Posterior vena cava (tissue), 2 donors: ENCODE data around the gene GLUD1. TPM values are rescaled to one million over a fixed set of nuclear protein-coding genes. Genes with fewer than 3 reads are reported as not detected.
"Not testable (repeated sequence)": the region's sequence is repeated elsewhere in the genome, so short reads cannot be mapped to it uniquely, and the experiment has no call there.

Source experiments
- DNase-seq: peaks from one replicate; pipeline ENCODE4 v3.0.0-alpha.2; 2020; ENCODE audit warnings: low spot score
- intact Hi-C, 2 donors: fragments of 100-400 bp; cut with DNase I; formaldehyde crosslinking; loops; one replicate each; pipeline versions ENCODE4 v1.14.1 to v1.14.2; 2022 to 2023
- total RNA-seq, 2 donors: library from RNA; stranded (reverse); fragmentation: NEBNext Ultra II Directional; extraction: Animal tissue kit (Norgen Biotek cat#: 25700); gene quantifications; one replicate each; pipeline ENCODE4 v1.2.1, GENCODE V29; 2021
- donor health status: DM: yes; HTN: yes; CAD: no.
- donor health status: DM: yes; HTN: yes; CAD: no.

GLUD1 gene
- total RNA-seq, 2 donors from 2014 or later = 126 to 138 TPM

DNA sequence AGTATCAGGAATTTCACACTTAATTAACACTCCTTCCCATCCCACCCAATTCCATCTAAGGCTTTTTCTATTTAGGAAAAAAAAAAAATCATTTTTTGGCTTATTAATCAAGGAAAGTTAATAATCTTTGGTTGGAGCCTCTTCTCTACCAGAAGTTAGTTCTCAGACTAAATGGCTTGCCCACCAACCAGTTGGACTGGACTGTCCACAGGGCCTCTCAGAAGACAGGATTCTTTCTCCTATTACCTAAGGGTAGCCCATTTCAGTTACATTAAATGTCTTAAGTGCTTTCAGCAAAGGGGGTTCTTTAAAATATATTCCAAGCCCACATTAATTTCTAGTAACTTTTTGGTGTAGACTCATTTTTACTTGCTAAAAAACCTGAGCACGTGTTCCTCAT is 35.2 kb downstream of the GLUD1 start:
- intact Hi-C loops = no loop called here
- DNase-seq = no peak

- intact Hi-C loops = no loop called here
- no peak for DNase-seq
These were observed 36.5 kb downstream of the GLUD1 start for GRCh38 chr10:87058171-87058570.

GRCh38 chr10:87054373-87055295 is 40.0 kb downstream of the GLUD1 start:
- no peak for DNase-seq
- intact Hi-C loops = no loop called here

GRCh38 chr10:87053577-87054181 is 41.0 kb downstream of the GLUD1 start:
- intact Hi-C loops = no loop called here
- no peak for DNase-seq

DNA sequence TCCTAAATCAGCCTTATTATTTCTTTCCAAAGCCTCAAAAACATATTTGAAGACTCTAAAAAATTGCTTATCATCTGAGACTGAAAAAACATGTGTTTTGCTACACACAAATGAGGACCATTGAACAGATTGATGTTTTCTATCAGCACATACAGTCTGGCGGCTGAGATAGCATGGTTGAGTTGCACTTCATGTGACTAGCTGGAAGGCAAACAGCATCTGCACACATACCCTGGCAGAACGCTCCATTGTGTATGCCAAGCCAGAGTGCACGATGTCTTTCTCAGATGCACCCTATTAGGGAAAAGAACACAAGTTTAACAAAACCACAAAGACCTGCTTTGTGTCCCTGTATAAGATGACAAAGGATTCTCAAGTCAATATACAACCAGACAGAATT is 41.5 kb downstream of the GLUD1 start:
- intact Hi-C loops = no loop called here

DNA sequence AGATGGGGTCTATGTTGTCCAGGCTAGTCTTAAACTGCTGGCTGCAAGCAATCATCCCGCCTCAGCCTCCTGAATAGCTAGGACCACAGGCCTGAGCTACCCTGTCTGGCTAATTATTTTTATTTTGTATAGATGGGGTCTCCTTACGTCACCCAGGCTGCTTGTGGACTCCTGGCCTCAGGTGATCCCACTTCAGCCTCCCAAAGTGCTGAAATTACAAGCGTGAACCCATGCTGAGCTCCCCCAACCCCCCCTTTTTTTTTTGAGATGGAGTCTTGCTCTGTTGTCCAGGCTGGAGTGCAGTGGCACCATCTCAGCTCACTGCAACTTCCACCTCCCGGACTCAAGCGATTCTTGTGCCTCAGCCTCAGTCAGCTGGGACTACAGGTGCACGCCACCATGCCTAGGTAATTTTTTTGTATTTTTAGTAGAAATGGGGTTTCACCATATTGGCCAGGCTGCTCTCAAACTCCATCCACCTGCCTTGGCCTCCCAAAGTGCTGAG is 49.2 kb downstream of the GLUD1 start:
- intact Hi-C loops = no loop called here

More for the DNA sequence above, 41.5 kb downstream of the GLUD1 start:
- no peak for DNase-seq

GRCh38 chr10:87043579-87043978 is 51.1 kb downstream of the GLUD1 start:
- intact Hi-C loops = not testable (repeated sequence)

More for the DNA sequence above, 49.2 kb downstream of the GLUD1 start:
- DNase-seq = no peak

DNA sequence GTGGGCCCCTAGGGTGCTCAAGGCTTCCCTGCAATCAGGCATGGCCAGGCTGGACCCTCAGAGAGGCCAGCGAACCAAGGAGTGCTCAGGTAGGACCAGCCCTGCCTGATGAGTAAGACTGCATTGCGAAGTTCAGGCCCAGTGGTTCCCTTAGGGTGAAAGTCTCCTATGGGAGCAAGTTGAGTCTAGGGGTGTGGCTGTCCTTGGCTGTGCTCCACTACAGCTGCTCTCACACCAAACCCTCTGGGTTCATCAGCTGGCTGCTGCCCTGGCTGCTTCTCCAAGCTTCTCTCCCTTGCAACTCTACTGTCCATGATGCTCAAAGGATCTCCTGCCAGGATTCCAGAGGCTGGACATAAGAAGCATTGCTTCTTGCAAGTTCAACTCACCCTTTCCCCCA is 55.9 kb downstream of the GLUD1 start:
- intact Hi-C loops = no loop called here
- DNase-seq = no peak

More at GRCh38 chr10:87043579-87043978, 51.1 kb downstream of the GLUD1 start:
- DNase-seq = not testable (repeated sequence)

GRCh38 chr10:87038286-87038717 is 56.3 kb downstream of the GLUD1 start:
- intact Hi-C loops = no loop called here

DNA sequence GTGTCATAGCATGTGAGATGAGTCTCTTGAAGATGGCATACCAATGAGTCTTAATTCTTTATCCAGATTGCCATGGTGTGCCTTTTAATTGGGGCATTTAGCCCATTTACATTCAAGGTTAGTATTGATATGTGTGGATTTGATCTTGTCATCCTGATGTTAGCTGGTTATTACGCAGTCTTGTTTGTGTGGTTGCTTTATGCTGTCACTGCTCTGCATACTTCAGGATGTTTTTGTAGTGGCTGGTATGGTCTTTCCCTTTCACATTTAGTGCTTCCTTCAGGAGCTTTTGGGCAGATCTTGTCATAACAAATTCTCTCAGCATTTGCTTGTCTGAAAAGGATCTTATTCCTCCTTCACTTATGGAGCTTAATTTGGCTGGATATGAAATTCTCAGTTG is 58.0 kb downstream of the GLUD1 start:
- no peak for DNase-seq
- intact Hi-C loops = no loop called here

More at GRCh38 chr10:87038286-87038717, 56.3 kb downstream of the GLUD1 start:
- DNase-seq = no peak

DNA sequence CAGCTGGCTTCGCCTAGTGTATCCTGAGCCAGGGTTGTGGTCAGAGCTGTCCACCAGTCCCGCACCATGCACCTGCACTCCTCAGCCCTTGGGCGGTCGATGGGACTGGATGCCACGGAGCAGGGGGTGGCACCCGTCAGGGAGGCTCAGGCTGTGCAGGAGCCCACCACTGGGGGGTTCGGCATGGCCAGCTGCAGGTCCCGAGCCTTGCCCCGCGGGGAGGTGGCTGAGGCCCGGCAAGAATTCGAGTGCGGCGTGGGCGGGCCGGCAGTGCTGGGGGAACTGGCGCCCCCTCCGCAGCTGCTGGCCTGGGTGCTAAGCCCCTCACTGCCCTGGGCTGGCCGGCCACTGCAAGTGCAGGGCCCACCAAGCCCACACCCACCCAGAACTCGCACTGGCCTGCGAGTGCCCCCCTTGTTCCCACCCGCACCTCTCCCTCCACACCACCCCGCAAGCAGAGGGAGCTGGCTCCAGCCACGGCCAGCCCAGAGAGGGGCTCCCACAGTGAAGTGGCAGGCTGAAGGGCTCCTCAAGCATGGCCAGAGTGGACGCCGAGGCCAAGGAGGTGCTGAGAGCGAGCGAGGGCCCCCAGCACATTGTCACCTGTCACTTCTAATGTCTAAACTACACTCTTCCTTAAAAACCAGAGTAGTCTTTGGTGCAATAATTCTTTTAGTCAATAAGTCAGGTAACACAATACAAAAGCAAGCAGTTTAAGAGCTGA is 63.6 kb downstream of the GLUD1 start:
- no peak for DNase-seq
- intact Hi-C loops = no loop called here

- DNase-seq, intact Hi-C loops: not testable (repeated sequence)
These were observed 64.2 kb downstream of the GLUD1 start for GRCh38 chr10:87030419-87030818.

- intact Hi-C loops = not testable (repeated sequence)
These were observed 67.7 kb downstream of the GLUD1 start for GRCh38 chr10:87026747-87027508.

GRCh38 chr10:87025285-87025958 is 69.2 kb downstream of the GLUD1 start:
- intact Hi-C loops, DNase-seq: not testable (repeated sequence)

More at GRCh38 chr10:87026747-87027508, 67.7 kb downstream of the GLUD1 start:
- DNase-seq = not testable (repeated sequence)

DNA sequence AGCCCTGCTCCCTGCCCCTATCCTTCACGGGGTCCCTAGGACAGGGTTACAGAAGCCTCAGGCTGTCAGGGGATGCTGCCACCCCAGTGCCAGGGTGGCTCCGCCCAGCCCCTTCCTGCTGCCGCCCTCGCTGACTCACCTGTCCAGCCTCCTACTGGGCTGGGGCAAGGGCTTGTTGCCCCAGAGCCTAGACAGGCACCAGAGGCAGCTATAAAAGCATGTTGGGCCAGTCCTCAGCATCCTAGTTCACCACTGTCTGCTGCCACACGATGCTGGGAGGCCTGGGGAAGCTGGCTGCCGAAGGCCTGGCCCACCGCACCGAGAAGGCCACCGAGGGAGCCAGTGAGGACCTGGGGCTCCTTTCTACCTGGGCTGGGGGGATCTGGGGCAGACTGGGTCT is 74.6 kb downstream of the GLUD1 start, which contains the start of gene FAM25A:
TSS of gene FAM25A (plus strand) at position 239 of the 400 bp plus-strand sequence. CDS start at position 270, 31 bp downstream.
- DNase-seq, intact Hi-C loops: not testable (repeated sequence)

- intact Hi-C loops, DNase-seq: not testable (repeated sequence)
These were observed 75.1 kb downstream of the GLUD1 start for GRCh38 chr10:87019504-87019903.

DNA sequence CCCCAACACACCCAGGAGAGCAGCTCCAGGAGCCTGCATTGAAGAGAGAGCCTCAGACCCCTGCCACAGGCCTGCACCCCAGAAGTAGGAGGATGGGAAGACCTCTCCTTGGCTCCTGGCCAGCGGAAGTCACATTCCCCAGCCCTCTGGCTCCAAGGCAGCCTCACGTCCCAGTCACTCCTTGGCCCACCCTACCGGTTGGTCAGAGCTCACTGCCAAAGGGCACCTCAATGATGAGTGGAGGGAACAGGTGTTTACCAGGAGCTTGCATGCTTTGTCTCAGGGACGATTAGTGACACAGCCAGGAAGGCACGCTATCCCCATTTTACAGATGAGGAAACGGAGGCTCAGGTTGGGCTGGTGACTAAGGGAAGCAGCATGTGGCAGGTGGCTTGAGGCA is 75.6 kb downstream of the GLUD1 start:
- intact Hi-C loops, DNase-seq: not testable (repeated sequence)

DNA sequence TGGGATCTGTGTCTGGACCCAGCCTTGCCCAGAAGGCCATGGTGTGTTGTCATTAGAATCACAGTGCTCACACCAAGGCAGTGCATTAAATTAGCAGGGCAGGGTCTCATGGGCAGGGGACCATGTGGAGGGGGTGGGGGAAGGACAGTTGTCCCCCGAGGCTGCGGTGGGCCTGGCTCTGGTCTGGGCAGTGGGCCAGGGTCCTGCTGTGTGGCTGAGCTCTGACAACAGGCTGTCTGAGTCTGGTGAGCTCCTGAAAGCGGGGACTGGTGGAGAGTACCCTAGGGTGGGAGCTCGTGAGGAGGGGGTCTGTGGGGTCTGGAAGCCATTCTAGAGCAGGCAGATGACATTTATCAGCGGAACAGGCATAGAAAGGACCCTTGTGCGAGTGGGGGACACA is 76.5 kb downstream of the GLUD1 start:
- intact Hi-C loops, DNase-seq: not testable (repeated sequence)
